ENCODE results near the gene GPRC5B. TPM values are rescaled to one million over a fixed set of nuclear protein-coding genes. Genes with fewer than 3 reads are reported as not detected.

GPRC5B gene
- total and polyA plus RNA-seq, 2 donors (not counting 3 experiments of a cell fraction or from before 2014, with no cell fraction given), result 42.3 TPM

DNA sequence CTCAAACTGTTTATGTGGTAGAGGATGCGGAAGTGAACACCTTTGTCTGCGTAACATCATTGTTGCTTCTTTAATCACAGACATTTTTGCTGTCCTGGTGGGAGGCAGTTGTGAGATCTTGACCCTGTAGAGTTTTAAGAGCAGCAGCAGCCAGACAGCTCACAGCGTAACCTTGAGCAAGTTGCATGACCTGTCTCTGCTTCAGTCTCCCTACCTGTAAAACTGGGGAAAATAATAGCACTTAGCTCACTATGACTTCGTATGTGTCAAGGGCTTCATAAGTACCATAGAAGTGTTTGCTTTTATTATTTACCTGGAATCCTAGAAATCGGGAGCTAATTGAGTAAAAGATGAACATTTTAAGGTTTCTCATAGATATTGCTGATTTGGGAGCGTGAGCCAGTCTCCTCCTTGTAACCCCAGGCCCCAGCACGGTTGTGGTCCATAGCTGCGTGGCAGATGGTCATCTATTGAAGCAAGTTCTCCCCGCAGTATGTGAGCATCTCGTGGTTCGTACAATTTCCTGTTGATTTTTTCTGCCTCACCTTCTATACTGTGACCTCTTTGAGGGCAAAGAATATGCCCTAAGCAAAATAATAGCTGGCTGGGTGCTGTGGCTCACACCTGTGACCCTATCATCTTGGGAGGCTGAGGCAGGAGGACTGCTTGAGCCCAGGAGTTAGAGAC lies 34.4 kb downstream of the GPRC5B start:
- peaks cover 8% of the 10 kb centered on the region for H3K4me1 ChIP-seq (ENCODE audit: control insufficient read depth, extremely low read depth, insufficient read depth, low read length)
- no peak overlapping the region for H2AFZ ChIP-seq (ENCODE audit: low read depth, low read length)
- H3K9me3 ChIP-seq (replicated peaks; ENCODE audit: control insufficient read depth, insufficient read depth, low read length), result no peaks in the 10 kb centered on the region
- H3K27ac ChIP-seq (ENCODE audit: insufficient read depth, low read depth, low read length), result no peak overlapping the region
- H4K20me1 ChIP-seq (replicated peaks; ENCODE audit: control insufficient read depth, extremely low read depth, insufficient read depth, low read length), result no peaks in the 10 kb centered on the region
- no peak overlapping the region for H3K4me2 ChIP-seq (ENCODE audit: insufficient read depth, low read length)
- H3K36me3 ChIP-seq (ENCODE audit: control insufficient read depth in 2 of 2, extremely low read depth in 1 of 2, insufficient read depth in 2 of 2, low read length in 2 of 2), result no peaks in the 10 kb centered on the region
- DNase-seq (ENCODE audit: low read depth, low spot score), result no peak
- no peak for TF ChIP-seq MYC (IDR thresholded peaks at IDR 0.05; ENCODE audit: low read depth, low read length)
- TF ChIP-seq POLR2AphosphoS5 (IDR thresholded peaks at IDR 0.05; ENCODE audit: insufficient read depth, low read depth, low read length), result no peak
- POLR2A ChIA-PET, result no interaction called here
- no peak overlapping the region for H3K4me3 ChIP-seq (replicated peaks in 1 of 3; ENCODE audit: insufficient read depth in 1 of 3, low read depth in 1 of 3, low read length in 3 of 3)
- no peak overlapping the region for H3K9ac ChIP-seq (replicated peaks; ENCODE audit: extremely low read depth, insufficient read depth, low read length)
- H3K9me1 ChIP-seq (replicated peaks; ENCODE audit: control insufficient read depth, extremely low read depth, insufficient read depth, low read length), result no peaks in the 10 kb centered on the region
- no peaks in the 10 kb centered on the region for H3K79me2 ChIP-seq (ENCODE audit: control insufficient read depth, insufficient read depth, low read length)
- FAIRE-seq, result no peak
- CTCF ChIA-PET, result interaction anchor here (0.8 to 1.4 kb wide), 6 partner anchors 10 to 107 kb away, joined by 3 read pairs; partner anchors contain the start of gene GPRC5B
- no peaks in the 10 kb centered on the region for H3K27me3 ChIP-seq (ENCODE audit: control insufficient read depth in 2 of 2, insufficient read depth in 2 of 2, low read length in 2 of 2)
- intact Hi-C loops (cut with micrococcal nuclease) (no loop called here), dilution Hi-C loops (cut with MboI; ENCODE audit: extremely low pct_ligation_motif_present, low sequenced_read_pairs) (no loop called here)
- no TSS peak for BruUV-seq (replicated peaks)

DNA sequence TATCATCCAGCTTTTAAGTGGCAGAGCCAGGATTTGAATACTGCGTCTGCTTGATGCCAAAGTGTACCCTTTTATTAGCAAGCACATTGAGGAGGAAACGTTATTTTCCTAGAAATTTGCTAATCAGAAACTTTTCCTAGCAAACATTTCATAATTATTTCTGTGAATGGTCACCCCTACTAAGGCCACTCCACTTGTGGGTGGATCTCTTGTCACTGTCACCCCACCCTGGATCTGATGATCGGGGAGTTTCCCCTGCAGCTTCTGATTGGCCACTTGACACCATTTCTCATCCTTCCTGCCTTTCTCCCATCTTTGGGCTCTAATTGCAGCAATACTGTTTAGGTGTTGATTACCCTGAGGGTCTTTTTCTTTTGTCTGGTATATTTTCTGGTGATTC lies 35.9 kb downstream of the GPRC5B start:
- Histone ChIP-seq H2AFZ (ENCODE audit: low read depth, low read length) (no peak overlapping the region), H3K9me1 (replicated peaks; ENCODE audit: control insufficient read depth, extremely low read depth, insufficient read depth, low read length) (no peaks in the 10 kb centered on the region), H4K20me1 (replicated peaks; ENCODE audit: control insufficient read depth, extremely low read depth, insufficient read depth, low read length) (no peaks in the 10 kb centered on the region), H3K4me3 (replicated peaks in 1 of 3; ENCODE audit: insufficient read depth in 1 of 3, low read depth in 1 of 3, low read length in 3 of 3) (no peak overlapping the region), H3K4me1 (ENCODE audit: control insufficient read depth, extremely low read depth, insufficient read depth, low read length) (peaks cover 8% of the 10 kb centered on the region), H3K36me3 (ENCODE audit: control insufficient read depth in 2 of 2, extremely low read depth in 1 of 2, insufficient read depth in 2 of 2, low read length in 2 of 2) (no peaks in the 10 kb centered on the region), H3K27ac (ENCODE audit: insufficient read depth, low read depth, low read length) (no peak overlapping the region), H3K27me3 (ENCODE audit: control insufficient read depth in 2 of 2, insufficient read depth in 2 of 2, low read length in 2 of 2) (no peaks in the 10 kb centered on the region), H3K9ac (replicated peaks; ENCODE audit: extremely low read depth, insufficient read depth, low read length) (no peak overlapping the region), H3K9me3 (replicated peaks; ENCODE audit: control insufficient read depth, insufficient read depth, low read length) (no peaks in the 10 kb centered on the region), H3K4me2 (ENCODE audit: insufficient read depth, low read length) (no peak overlapping the region), H3K79me2 (ENCODE audit: control insufficient read depth, insufficient read depth, low read length) (no peaks in the 10 kb centered on the region)
- TF ChIP-seq JUN (IDR thresholded peaks at IDR 0.05; ENCODE audit: borderline replicate concordance, insufficient read depth, insufficient read length, low read depth), result no peak
- TF ChIP-seq, protein P1, sequence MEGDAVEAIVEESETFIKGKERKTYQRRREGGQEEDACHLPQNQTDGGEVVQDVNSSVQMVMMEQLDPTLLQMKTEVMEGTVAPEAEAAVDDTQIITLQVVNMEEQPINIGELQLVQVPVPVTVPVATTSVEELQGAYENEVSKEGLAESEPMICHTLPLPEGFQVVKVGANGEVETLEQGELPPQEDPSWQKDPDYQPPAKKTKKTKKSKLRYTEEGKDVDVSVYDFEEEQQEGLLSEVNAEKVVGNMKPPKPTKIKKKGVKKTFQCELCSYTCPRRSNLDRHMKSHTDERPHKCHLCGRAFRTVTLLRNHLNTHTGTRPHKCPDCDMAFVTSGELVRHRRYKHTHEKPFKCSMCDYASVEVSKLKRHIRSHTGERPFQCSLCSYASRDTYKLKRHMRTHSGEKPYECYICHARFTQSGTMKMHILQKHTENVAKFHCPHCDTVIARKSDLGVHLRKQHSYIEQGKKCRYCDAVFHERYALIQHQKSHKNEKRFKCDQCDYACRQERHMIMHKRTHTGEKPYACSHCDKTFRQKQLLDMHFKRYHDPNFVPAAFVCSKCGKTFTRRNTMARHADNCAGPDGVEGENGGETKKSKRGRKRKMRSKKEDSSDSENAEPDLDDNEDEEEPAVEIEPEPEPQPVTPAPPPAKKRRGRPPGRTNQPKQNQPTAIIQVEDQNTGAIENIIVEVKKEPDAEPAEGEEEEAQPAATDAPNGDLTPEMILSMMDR (IDR thresholded peaks at IDR 0.05; ENCODE audit: extremely low read depth in 1 of 2, insufficient read depth in 1 of 2, low read depth in 1 of 2, low read length in 2 of 2), result no peak
- no peak for TF ChIP-seq EZH2 (IDR thresholded peaks at IDR 0.05; ENCODE audit: borderline replicate concordance, low read depth, low read length, severe bottlenecking)
- no peak for TF ChIP-seq POLR2AphosphoS5 (IDR thresholded peaks at IDR 0.05; ENCODE audit: insufficient read depth, low read depth, low read length)
- TF ChIP-seq, protein P2, sequence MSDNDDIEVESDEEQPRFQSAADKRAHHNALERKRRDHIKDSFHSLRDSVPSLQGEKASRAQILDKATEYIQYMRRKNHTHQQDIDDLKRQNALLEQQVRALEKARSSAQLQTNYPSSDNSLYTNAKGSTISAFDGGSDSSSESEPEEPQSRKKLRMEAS (IDR thresholded peaks at IDR 0.05; ENCODE audit: insufficient read depth, insufficient read length), result no peak
- no peak for DNase-seq (ENCODE audit: low read depth, low spot score)
- no peak for FAIRE-seq
- dilution Hi-C loops (cut with MboI; ENCODE audit: extremely low pct_ligation_motif_present, low sequenced_read_pairs) (no loop called here), intact Hi-C loops (cut with micrococcal nuclease) (no loop called here)
- no TSS peak for BruUV-seq (replicated peaks)
- CTCF ChIA-PET, result no interaction called here
- POLR2A ChIA-PET, result no interaction called here

Measured in endothelial cell of umbilical vein (primary cell).